K562 (cell line): Measurements from ENCODE around the gene REC8. TPM values are rescaled to one million over a fixed set of nuclear protein-coding genes. Genes with fewer than 3 reads are reported as not detected.

Source experiments
- BRF1 ChIP-seq: IDR thresholded peaks from 3 replicates; pipeline ENCODE4 v1.6.1; 2011; ENCODE audit warnings: borderline replicate concordance, mild to moderate bottlenecking; ENCODE audit not compliant: insufficient read length; ENCODE audit errors: extremely low read depth
- CBFA2T2 ChIP-seq: fragments of 450-650 bp; conservative IDR thresholded peaks from 2 replicates; pipeline ENCODE4 v1.6.1; 2017; ENCODE audit warnings: mild to moderate bottlenecking
- CBX5 ChIP-seq: IDR thresholded peaks from 2 replicates; pipeline ENCODE4 v1.6.1; 2014; ENCODE audit warnings: low read depth, borderline replicate concordance
- GTF2A2 ChIP-seq: IDR thresholded peaks from 2 replicates; pipeline ENCODE4 v1.6.1; 2016; ENCODE audit warnings: mild to moderate bottlenecking, missing genetic modification characterization, missing compliant biosample characterization
- GTF2E2 ChIP-seq: fragments of 200-800 bp; sonication (Bioruptor generic); IDR thresholded peaks from 2 replicates; pipeline ENCODE4 v1.6.1; 2016; ENCODE audit warnings: missing genetic modification characterization, missing compliant biosample characterization
- HCFC1 ChIP-seq: IDR thresholded peaks from 2 replicates; pipeline ENCODE4 v1.6.1; 2012; ENCODE audit warnings: low read depth, low read length, improper control_type of control experiment
- HNRNPH1 ChIP-seq: fragments of 200-400 bp; formaldehyde crosslinking; optimal IDR thresholded peaks from 2 replicates; pipeline ENCODE3; 2017; ENCODE audit warnings: low read depth, mild to moderate bottlenecking, low read length, moderate library complexity
- LEF1 ChIP-seq: fragments of 450-650 bp; IDR thresholded peaks from 2 replicates; pipeline ENCODE4 v1.6.1; 2016; ENCODE audit warnings: mild to moderate bottlenecking
- MAFG ChIP-seq: fragments of 450-650 bp; conservative IDR thresholded peaks from 2 replicates; pipeline ENCODE4 v1.6.1; 2016; ENCODE audit warnings: missing genetic modification characterization, missing compliant biosample characterization
- PCBP2 ChIP-seq: fragments of 200-400 bp; formaldehyde crosslinking; IDR thresholded peaks from 2 replicates; pipeline ENCODE4 v1.6.1; 2018; ENCODE audit warnings: low read length, low read depth, mild to moderate bottlenecking, moderate library complexity; ENCODE audit not compliant: poor library complexity, severe bottlenecking
- PHF8 ChIP-seq: fragments of 200-600 bp; sonication (generic); IDR thresholded peaks from 2 replicates; pipeline ENCODE4 v1.6.1; 2012; ENCODE audit warnings: mixed run types, mild to moderate bottlenecking, inconsistent platforms, low read length, moderate library complexity, borderline replicate concordance
- POLR2AphosphoS5 ChIP-seq: IDR thresholded peaks from 2 replicates; pipeline ENCODE4 v1.6.1; 2011; ENCODE audit warnings: mild to moderate bottlenecking, low read depth, low read length, moderate library complexity; ENCODE audit not compliant: control insufficient read depth, insufficient read depth
- PTBP1 ChIP-seq: fragments of 200-400 bp; formaldehyde crosslinking; IDR thresholded peaks from 2 replicates; pipeline ENCODE4 v1.6.1; 2017; ENCODE audit warnings: low read depth, low read length
- PURB ChIP-seq: sonication (generic); formaldehyde crosslinking; IDR thresholded peaks from 2 replicates; pipeline ENCODE4 v1.9.0; 2021; ENCODE audit warnings: low read depth, mild to moderate bottlenecking, missing genetic modification reagents
- SIX5 ChIP-seq, 2 experiments: IDR thresholded peaks; 2 replicates each; pipeline ENCODE4 v1.6.1; 2011; ENCODE audit warnings: low read length in 2 of 2, borderline replicate concordance in 1 of 2, low read depth in 1 of 2, mild to moderate bottlenecking in 1 of 2, moderate library complexity in 1 of 2; ENCODE audit not compliant: insufficient read depth in 1 of 2
- SRF ChIP-seq, 2 experiments: fragments of 250-450, 450-650 bp in 1 of 2; sonication (Bioruptor Pico) in 1 of 2; sonication (generic) in 1 of 2; formaldehyde crosslinking; IDR thresholded peaks; 2 replicates each; pipeline versions ENCODE4 v1.5.0 to v1.5.1; 2020 to 2022; ENCODE audit warnings: mild to moderate bottlenecking in 1 of 2, missing genetic modification reagents in 1 of 2
- STAG1 ChIP-seq: sonication (generic); formaldehyde crosslinking; IDR thresholded peaks from 2 replicates; pipeline ENCODE4 v1.5.0; 2020; ENCODE audit warnings: missing genetic modification reagents, borderline replicate concordance
- TAF7 ChIP-seq: fragments of 450-650 bp; IDR thresholded peaks from 2 replicates; pipeline ENCODE4 v1.6.1; 2016; ENCODE audit warnings: missing genetic modification characterization, missing compliant biosample characterization
- TBP ChIP-seq: optimal IDR thresholded peaks from 2 replicates; pipeline ENCODE3; 2011; ENCODE audit warnings: low read depth, low read length, improper control_type of control experiment
- TOE1 ChIP-seq, 2 experiments: fragments of 450-650 bp in 1 of 2; sonication (generic) in 1 of 2; formaldehyde crosslinking in 1 of 2; IDR thresholded peaks; 2 replicates each; pipeline versions ENCODE4 v1.7.1 to v1.8.0; 2016 to 2022; ENCODE audit warnings: borderline replicate concordance in 2 of 2, mild to moderate bottlenecking in 2 of 2, antibody characterized with exemption in 1 of 2, inconsistent platforms in 1 of 2, low read depth in 1 of 2, missing genetic modification reagents in 1 of 2, moderate library complexity in 1 of 2
- TSC22D4 ChIP-seq: fragments of 450-650 bp; IDR thresholded peaks from 2 replicates; pipeline ENCODE4 v1.6.1; 2016; ENCODE audit warnings: missing genetic modification characterization, missing biosample characterization, control low read depth
- ZFP36 ChIP-seq: fragments of 150-350 bp; IDR thresholded peaks from 2 replicates; pipeline ENCODE4 v1.6.1; 2018; ENCODE audit warnings: low read length, low read depth; ENCODE audit not compliant: partially characterized antibody
- ZKSCAN3 ChIP-seq: fragments of 250-450 bp; sonication (Bioruptor Pico); IDR thresholded peaks from 2 replicates; pipeline ENCODE4 v1.4.0; 2020
- ZNF134 ChIP-seq: fragments of 250-450 bp; sonication (Bioruptor Pico); conservative IDR thresholded peaks from 2 replicates; pipeline ENCODE4 v1.4.0; 2020
- ZNF184 ChIP-seq: sonication (generic); formaldehyde crosslinking; IDR thresholded peaks from 2 replicates; pipeline ENCODE4 v1.5.0; 2020; ENCODE audit warnings: missing genetic modification reagents
- ZNF224 ChIP-seq: sonication (generic); formaldehyde crosslinking; IDR thresholded peaks from 2 replicates; pipeline ENCODE4 v1.8.0; 2022; ENCODE audit warnings: mild to moderate bottlenecking, missing genetic modification reagents
- ZNF3 ChIP-seq: fragments of 250-450 bp; sonication (Bioruptor Pico); IDR thresholded peaks from 2 replicates; pipeline ENCODE4 v1.5.0; 2021; ENCODE audit warnings: mild to moderate bottlenecking, moderate library complexity
- ZNF444 ChIP-seq: fragments of 250-450 bp; sonication (Bioruptor Pico); IDR thresholded peaks from 2 replicates; pipeline ENCODE4 v1.4.0; 2020; ENCODE audit warnings: mild to moderate bottlenecking, moderate library complexity
- ZNF764 ChIP-seq: fragments of 250-450 bp; sonication (Bioruptor Pico); IDR thresholded peaks from 2 replicates; pipeline ENCODE4 v1.4.0; 2020; ENCODE audit warnings: low read depth, mild to moderate bottlenecking, moderate library complexity
- polyA plus RNA-seq, 8 experiments: library from polyadenylated mRNA; depleted of rRNA in 4 of 8; stranded (reverse) in 5 of 8; unstranded in 3 of 8; fragments of >200 nt; fragmentation: Nextera tagmentation in 2 of 8; fragmentation: Illumina TruSeq in 1 of 8; extraction: Ambion mirVana in 2 of 8; extraction: Trizol in 1 of 8; gene quantifications; 2 replicates each; pipeline versions ENCODE4 v1.2.1 to v1.2.3, GENCODE V29; 2011 to 2014; ENCODE audit warnings: inconsistent platforms in 1 of 8, missing spikeins in 1 of 8
- total RNA-seq, 7 experiments: library from RNA; depleted of rRNA in 6 of 7; stranded (reverse); fragments of >200 nt in 6 of 7; fragmentation: Illumina TruSeq in 2 of 7; extraction: Trizol in 2 of 7; gene quantifications; 2 replicates each; pipeline versions ENCODE4 v1.2.1 to v1.2.3, GENCODE V29; 2011 to 2021; ENCODE audit warnings: low replicate concordance in 1 of 7
- TF ChIP-seq, protein P1 (sequence below): fragments of 250-450 bp; sonication (Bioruptor Pico); IDR thresholded peaks from 2 replicates; pipeline ENCODE4 v1.8.0; 2021; ENCODE audit warnings: mild to moderate bottlenecking, moderate library complexity

Gene REC8
- total and polyA plus RNA-seq, 9 of the 15 experiments (the other 6 are each of a cell fraction or from before 2014, with no cell fraction given), result 0.11 to 2.5 (median 0.85) TPM

DNA sequence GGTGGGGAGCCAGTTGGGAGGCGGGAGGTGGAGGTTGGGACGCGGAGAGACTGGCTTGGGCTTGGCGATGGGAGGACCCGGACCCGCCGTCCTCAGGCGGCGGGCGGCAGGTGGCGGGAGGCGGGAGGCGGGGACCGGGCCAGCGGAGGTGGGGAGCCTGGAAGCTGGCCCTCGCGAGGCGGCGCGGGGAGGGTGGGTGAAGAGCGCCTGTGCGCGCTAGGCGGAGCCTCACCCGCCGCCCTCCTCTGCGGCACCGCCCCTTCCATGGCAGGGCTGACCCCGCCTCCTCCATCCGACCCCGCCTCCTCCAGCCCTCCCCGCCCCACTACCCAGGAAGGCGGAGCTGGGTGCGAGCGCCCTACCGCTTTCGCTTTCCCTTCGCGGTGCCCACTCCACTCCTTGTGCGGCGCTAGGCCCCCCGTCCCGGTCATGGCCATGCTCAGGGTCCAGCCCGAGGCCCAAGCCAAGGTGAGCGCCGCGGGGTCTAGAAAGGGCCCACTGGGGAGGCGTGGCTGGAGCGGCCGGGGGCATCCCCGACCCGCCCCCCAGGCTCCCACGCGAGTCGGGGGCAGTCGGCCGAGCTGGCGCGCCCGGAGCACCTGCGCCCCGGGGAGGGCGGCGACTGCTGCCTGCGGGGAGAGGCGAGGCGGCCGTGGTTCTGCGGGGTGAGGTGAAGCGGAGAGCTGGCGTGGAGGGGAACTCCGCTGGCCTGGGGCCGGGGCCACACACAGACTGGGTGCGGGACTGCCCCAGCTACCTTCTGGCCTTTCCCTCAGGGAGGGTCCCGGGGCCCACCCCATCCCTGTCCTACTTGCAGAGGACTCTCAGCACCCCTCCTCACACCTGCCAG, 35.8 kb upstream of the REC8 start, which contains the start of gene PSME1 (continued):
- TF ChIP-seq PTBP1, result no peak
- TF ChIP-seq ZKSCAN3 (CRISPR knock-in tag), result no peak
- TF ChIP-seq ZNF134 (CRISPR knock-in tag), result no peak
- no peak for TF ChIP-seq CBX5
- no peak for TF ChIP-seq ZNF184 (CRISPR knock-in tag)
- TF ChIP-seq POLR2AphosphoS5, result no peak
- TF ChIP-seq PURB (CRISPR knock-in tag), result no peak
- TF ChIP-seq ZNF224 (CRISPR knock-in tag), result no peak
- TF ChIP-seq HCFC1, result no peak; the same call in 1 of the 2 replicates
- TF ChIP-seq CBFA2T2, result no peak
- no peak for TF ChIP-seq TSC22D4
- TF ChIP-seq SIX5 (IDR thresholded peaks at IDR 0.05; ENCODE audit: borderline replicate concordance in 1 of 2, insufficient read depth in 1 of 2, low read depth in 1 of 2, low read length in 2 of 2), result no peak
- TF ChIP-seq LEF1, result no peak
- TF ChIP-seq BRF1, result no peak
- no peak for TF ChIP-seq GTF2E2 (tag)
- no peak for TF ChIP-seq ZNF3
- no peak for TF ChIP-seq TBP
- peak in 1 of 2 experiments; percentile 62; a peak in 1 of 4 replicates for TF ChIP-seq SRF (CRISPR knock-in tag; IDR thresholded peaks at IDR 0.05)
- TF ChIP-seq TAF7 (tag), result no peak
- no peak for TF ChIP-seq TOE1 (IDR thresholded peaks at IDR 0.05; ENCODE audit: borderline replicate concordance)
- TF ChIP-seq TOE1 (CRISPR knock-in tag; IDR thresholded peaks at IDR 0.05; ENCODE audit: borderline replicate concordance, low read depth), result no peak
- TF ChIP-seq STAG1 (CRISPR knock-in tag), result no peak
- TF ChIP-seq MAFG (tag), result no peak
- no peak for TF ChIP-seq ZNF444 (CRISPR knock-in tag)
- peak; percentile 74; the same call in 1 of the 2 replicates for TF ChIP-seq PHF8
- TF ChIP-seq GTF2A2, result no peak
- TF ChIP-seq ZNF764 (CRISPR knock-in tag), result no peak
- no peak for TF ChIP-seq PCBP2
- TF ChIP-seq, protein P1, sequence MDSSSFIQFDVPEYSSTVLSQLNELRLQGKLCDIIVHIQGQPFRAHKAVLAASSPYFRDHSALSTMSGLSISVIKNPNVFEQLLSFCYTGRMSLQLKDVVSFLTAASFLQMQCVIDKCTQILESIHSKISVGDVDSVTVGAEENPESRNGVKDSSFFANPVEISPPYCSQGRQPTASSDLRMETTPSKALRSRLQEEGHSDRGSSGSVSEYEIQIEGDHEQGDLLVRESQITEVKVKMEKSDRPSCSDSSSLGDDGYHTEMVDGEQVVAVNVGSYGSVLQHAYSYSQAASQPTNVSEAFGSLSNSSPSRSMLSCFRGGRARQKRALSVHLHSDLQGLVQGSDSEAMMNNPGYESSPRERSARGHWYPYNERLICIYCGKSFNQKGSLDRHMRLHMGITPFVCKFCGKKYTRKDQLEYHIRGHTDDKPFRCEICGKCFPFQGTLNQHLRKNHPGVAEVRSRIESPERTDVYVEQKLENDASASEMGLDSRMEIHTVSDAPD (CRISPR knock-in tag), result no peak
- TF ChIP-seq ZFP36, result no peak
- no peak for TF ChIP-seq HNRNPH1
